ENCODE results near the gene B3GALT5.

Gene B3GALT5

DNA sequence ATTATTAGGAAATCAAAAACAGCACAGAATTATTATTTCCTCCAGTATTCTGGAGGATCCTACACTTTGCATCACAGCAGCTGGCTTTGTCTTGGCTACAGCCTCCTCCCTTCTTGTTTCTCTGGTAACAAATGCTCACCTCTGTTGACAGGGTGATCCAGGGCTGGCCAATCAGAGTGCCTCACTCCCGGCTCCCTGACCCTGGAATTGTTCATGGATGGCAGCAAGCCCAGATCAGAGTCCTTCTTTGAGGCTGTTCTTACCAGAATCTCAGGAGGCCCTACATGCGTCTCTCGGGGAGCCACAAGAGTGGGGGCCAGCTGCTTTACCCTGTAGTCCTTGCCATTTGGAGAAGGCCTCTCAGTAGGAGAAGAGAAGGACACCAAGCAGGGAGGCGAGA, 83.9 kb downstream of the B3GALT5 start:
- TF ChIP-seq, protein P1, sequence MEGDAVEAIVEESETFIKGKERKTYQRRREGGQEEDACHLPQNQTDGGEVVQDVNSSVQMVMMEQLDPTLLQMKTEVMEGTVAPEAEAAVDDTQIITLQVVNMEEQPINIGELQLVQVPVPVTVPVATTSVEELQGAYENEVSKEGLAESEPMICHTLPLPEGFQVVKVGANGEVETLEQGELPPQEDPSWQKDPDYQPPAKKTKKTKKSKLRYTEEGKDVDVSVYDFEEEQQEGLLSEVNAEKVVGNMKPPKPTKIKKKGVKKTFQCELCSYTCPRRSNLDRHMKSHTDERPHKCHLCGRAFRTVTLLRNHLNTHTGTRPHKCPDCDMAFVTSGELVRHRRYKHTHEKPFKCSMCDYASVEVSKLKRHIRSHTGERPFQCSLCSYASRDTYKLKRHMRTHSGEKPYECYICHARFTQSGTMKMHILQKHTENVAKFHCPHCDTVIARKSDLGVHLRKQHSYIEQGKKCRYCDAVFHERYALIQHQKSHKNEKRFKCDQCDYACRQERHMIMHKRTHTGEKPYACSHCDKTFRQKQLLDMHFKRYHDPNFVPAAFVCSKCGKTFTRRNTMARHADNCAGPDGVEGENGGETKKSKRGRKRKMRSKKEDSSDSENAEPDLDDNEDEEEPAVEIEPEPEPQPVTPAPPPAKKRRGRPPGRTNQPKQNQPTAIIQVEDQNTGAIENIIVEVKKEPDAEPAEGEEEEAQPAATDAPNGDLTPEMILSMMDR (IDR thresholded peaks at IDR 0.05; ENCODE audit: low read depth, low read length) = no peak
- DNase-seq (ENCODE audit: low read depth in 2 of 2) = no peak

DNA sequence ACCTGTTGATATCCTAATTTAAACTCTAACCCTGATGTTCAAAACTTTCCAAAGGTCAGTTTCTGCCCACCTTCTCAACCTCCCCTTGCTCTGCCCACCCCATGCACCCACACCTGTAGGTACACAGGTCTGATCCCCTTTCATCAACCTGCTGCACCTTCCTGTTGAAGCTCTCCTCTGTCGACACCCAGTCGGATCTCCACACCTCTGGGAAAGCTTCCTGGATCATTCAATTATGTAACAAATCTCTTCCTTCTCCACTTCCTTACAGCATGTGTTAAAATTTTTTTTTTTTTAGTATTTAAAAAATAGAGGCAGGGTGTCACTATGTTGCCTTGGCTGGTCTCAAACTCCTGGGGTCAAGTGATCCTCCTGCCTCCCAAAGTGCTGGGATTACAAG, 87.6 kb downstream of the B3GALT5 start:
- TF ChIP-seq, protein P1 (IDR thresholded peaks at IDR 0.05; ENCODE audit: low read depth, low read length) = no peak

More for the DNA sequence above, 83.9 kb downstream of the B3GALT5 start:
- no peak overlapping the region for H3K4me3 ChIP-seq (replicated peaks in 1 of 2; ENCODE audit: low read depth in 2 of 2, low read length in 2 of 2)

DNA sequence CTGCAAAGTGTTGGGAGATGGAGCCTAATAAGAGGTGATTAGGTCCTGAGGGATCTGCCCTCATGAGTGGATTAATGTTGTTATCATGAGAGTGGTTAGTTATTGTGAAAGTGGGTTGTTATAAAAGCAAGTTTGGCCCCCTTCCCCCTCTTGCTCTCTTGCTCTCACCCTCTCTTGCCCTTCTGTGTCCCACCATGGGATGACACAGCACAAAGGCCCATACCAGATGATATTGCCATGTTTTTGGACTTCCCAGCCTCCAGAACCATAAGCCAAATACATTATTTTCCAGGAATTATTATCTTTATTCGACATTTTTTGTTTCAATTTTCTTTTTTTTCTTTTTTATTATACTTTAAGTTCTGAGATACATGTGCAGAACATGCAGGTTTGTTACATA, 90.8 kb downstream of the B3GALT5 start:
- H3K4me3 ChIP-seq (replicated peaks in 1 of 2; ENCODE audit: low read depth in 2 of 2, low read length in 2 of 2) = no peak overlapping the region
- no peak for DNase-seq (ENCODE audit: low read depth in 2 of 2)
- TF ChIP-seq, protein P1 (IDR thresholded peaks at IDR 0.05; ENCODE audit: low read depth, low read length) = no peak

More for the DNA sequence above, 87.6 kb downstream of the B3GALT5 start:
- DNase-seq (ENCODE audit: low read depth in 2 of 2) = no peak
- no peak overlapping the region for H3K4me3 ChIP-seq (replicated peaks in 1 of 2; ENCODE audit: low read depth in 2 of 2, low read length in 2 of 2)

DNA sequence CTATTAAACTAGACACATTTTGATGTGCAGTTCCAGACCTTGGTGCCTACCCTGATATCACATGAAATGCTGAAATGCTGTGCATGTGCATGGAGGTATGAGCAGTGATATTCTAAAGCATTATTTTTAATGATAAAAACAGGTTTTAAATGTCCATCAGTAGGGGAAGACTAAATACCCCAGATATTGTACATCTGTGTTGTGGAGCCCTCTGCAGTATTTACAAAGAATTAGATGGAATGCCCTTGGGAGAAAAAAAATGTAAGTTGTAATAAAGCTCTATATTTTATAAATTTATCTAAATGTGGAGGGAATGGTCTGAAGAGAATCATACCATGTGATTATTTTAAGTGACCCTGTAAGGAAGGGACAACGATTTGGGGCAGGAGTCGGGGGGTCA, 93.1 kb downstream of the B3GALT5 start:
- no peak for DNase-seq (ENCODE audit: low read depth in 2 of 2)
- TF ChIP-seq, protein P1 (IDR thresholded peaks at IDR 0.05; ENCODE audit: low read depth, low read length) = no peak
- H3K4me3 ChIP-seq (replicated peaks in 1 of 2; ENCODE audit: low read depth in 2 of 2, low read length in 2 of 2) = no peak overlapping the region

DNA sequence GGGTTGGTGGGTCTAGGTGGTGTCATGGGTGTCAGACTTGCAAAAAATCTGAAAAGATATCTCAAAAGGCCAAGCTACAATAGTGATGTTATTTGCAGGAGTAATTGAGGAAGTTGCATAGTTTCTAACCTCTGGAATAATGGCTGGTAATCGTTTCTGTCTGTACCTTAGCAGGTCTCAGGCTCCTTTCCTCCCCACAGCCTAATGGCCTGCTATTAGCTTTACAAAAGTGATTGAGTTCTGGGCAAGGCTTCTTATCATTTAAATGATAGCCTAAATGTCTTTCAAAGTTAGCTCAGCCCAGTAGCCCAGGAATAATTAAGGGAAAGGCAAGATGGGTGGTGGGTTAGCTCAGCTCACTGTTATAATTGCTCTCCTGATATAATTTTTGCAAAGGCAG, 94.6 kb downstream of the B3GALT5 start:
- DNase-seq (ENCODE audit: low read depth in 2 of 2) = no peak
- TF ChIP-seq, protein P1 (IDR thresholded peaks at IDR 0.05; ENCODE audit: low read depth, low read length) = no peak
- no peak overlapping the region for H3K4me3 ChIP-seq (replicated peaks in 1 of 2; ENCODE audit: low read depth in 2 of 2, low read length in 2 of 2)

DNA sequence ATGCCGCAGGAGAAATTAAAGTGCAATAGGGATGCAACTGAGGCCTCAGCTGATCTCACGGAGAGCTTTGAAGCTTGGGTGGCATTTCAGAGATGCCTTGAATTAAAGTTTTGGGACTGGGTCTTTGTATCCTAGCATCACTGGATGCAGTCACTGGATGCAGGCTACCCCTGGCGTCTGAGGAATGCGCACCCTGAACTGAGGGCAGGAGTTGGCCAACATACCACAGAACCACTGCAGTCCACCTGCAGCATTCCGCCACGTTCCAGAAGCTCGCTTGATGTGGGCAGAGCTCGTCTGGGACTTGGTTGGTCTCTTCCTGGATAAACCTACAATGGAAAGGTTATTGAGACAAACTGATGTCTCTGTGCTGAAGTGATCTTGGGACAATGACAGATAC, 98.1 kb downstream of the B3GALT5 start:
- no peak overlapping the region for H3K4me3 ChIP-seq (replicated peaks in 1 of 2; ENCODE audit: low read depth in 2 of 2, low read length in 2 of 2)
- no peak for DNase-seq (ENCODE audit: low read depth in 2 of 2)
- TF ChIP-seq, protein P1 (IDR thresholded peaks at IDR 0.05; ENCODE audit: low read depth, low read length) = no peak

DNA sequence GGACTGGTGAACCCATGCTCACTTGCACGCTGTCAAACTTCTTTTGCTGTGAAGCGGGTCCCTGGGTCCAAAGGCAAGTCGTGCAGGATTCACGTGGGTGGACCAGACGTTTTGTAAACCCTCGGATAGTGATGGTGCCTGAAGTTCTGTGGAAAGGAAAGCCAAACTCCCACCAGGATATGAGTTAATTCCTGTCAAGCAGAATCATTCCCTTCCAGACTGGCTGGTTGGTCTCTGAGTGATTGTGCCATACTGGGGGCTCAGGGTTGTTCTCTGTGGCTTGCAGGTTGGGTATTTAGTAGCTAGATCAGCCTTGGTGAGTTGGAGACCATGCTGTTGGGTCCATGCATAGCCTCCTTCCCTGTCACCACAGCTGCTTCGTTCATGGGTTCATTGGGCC, 99.5 kb downstream of the B3GALT5 start:
- no peak overlapping the region for H3K4me3 ChIP-seq (replicated peaks in 1 of 2; ENCODE audit: low read depth in 2 of 2, low read length in 2 of 2)
- TF ChIP-seq, protein P1 (IDR thresholded peaks at IDR 0.05; ENCODE audit: low read depth, low read length) = no peak
- DNase-seq (ENCODE audit: low read depth in 2 of 2) = no peak

Measured in cardiac fibroblast (primary cell).